A549 (cell line): ENCODE measurements around the gene NTN4. TPM values are rescaled to one million over a fixed set of nuclear protein-coding genes. Genes with fewer than 3 reads are reported as not detected.

Experiments
- ATAC-seq, 2 experiments: fragments of 200-7000 bp in 1 of 2; fragments of >200 bp in 1 of 2; cut with Nextera tagmentation in 1 of 2; cut with Tn5 transposase in 1 of 2; 3 replicates each; pipeline versions ENCODE4 v1.8.0 to v1.9.1; 2018 to 2020; ENCODE audit warnings: mild to moderate bottlenecking in 1 of 2, moderate library complexity in 1 of 2
- CTCF ChIA-PET: fragments of 300-600 bp; sonication (Branson Sonifier 250); formaldehyde crosslinking; extraction: SDS; loops from one replicate; lab custom pipeline; 2021; ENCODE audit warnings: antibody characterized with exemption, inconsistent platforms; lab: Yijun Ruan, JAX
- POLR2A ChIA-PET: fragments of 350-600 bp; formaldehyde crosslinking; extraction: SDS; loops from one replicate; lab custom pipeline; 2021; ENCODE audit warnings: antibody characterized with exemption, inconsistent platforms; lab: Yijun Ruan, JAX
- DNase-seq, 2 experiments: peaks; one replicate each; pipeline versions ENCODE4 v3.0.0 to v3.0.0-alpha.2; 2011 to 2016; ENCODE audit warnings: low read depth in 1 of 2, low spot score in 1 of 2
- FAIRE-seq: peaks from 2 replicates; lab custom pipeline; 2011; peaks lifted over from hg19 to GRCh38; lab: Jason Lieb, UNC
- H3K27ac ChIP-seq, 2 experiments: fragments of >200 bp; sonication (Bioruptor Twin); formaldehyde crosslinking; 3 replicates each; pipeline ENCODE4 v1.5.1; 2016 to 2017
- H3K4me1 ChIP-seq: fragments of >200 bp; sonication (Bioruptor Twin); formaldehyde crosslinking; 3 replicates; pipeline ENCODE4 v1.6.1; 2016
- H3K4me2 ChIP-seq: fragments of >200 bp; sonication (Bioruptor Twin); formaldehyde crosslinking; 3 replicates; pipeline ENCODE4 v1.6.1; 2016
- H3K4me3 ChIP-seq: fragments of >200 bp; sonication (Bioruptor Twin); formaldehyde crosslinking; 3 replicates; pipeline ENCODE4 v1.5.1; 2016
- H3K9me3 ChIP-seq: fragments of >200 bp; sonication (Bioruptor Twin); formaldehyde crosslinking; 3 replicates; pipeline ENCODE4 v1.6.1; 2016
- CEBPB ChIP-seq, 2 experiments: fragments of >200 bp in 1 of 2; sonication (Bioruptor Twin) in 1 of 2; formaldehyde crosslinking in 1 of 2; IDR thresholded peaks; 2 replicates each; pipeline ENCODE4 v1.6.1; 2012 to 2016
- CHD2 ChIP-seq: fragments of 150-350 bp; IDR thresholded peaks from 2 replicates; pipeline ENCODE4 v1.6.1; 2014; ENCODE audit warnings: low read length; ENCODE audit not compliant: partially characterized antibody
- EP300 ChIP-seq, 2 experiments: fragments of >200 bp; sonication (Bioruptor Twin); formaldehyde crosslinking; IDR thresholded peaks; 2 replicates in 1 of 2; 3 replicates in 1 of 2; pipeline ENCODE4 v1.6.1; 2016 to 2017
- FOSB ChIP-seq: fragments of 250-450 bp; sonication (Bioruptor Pico); IDR thresholded peaks from 2 replicates; pipeline ENCODE4 v1.5.0; 2020; ENCODE audit warnings: mild to moderate bottlenecking, moderate library complexity
- FOSL2 ChIP-seq, 2 experiments: fragments of 450-650 bp in 1 of 2; fragments of >200 bp in 1 of 2; sonication (Bioruptor Twin) in 1 of 2; formaldehyde crosslinking; IDR thresholded peaks; 2 replicates each; pipeline versions ENCODE4 v1.5.0 to v1.6.1; 2016 to 2020; ENCODE audit warnings: mild to moderate bottlenecking in 1 of 2, moderate library complexity in 1 of 2
- GATA3 ChIP-seq: IDR thresholded peaks from 2 replicates; pipeline ENCODE4 v1.6.1; 2012; ENCODE audit warnings: borderline replicate concordance
- HDAC2 ChIP-seq: fragments of 200-600 bp; sonication (generic); IDR thresholded peaks from 2 replicates; pipeline ENCODE4 v1.6.1; 2016
- HOXA7 ChIP-seq: fragments of 250-450 bp; sonication (Bioruptor Pico); IDR thresholded peaks from 2 replicates; pipeline ENCODE4 v1.5.0; 2020; ENCODE audit warnings: mild to moderate bottlenecking, moderate library complexity
- JUN ChIP-seq, 2 experiments: fragments of >200 bp; sonication (Bioruptor Twin); formaldehyde crosslinking; IDR thresholded peaks; 2 replicates in 1 of 2; 3 replicates in 1 of 2; pipeline ENCODE4 v1.6.1; 2016 to 2017
- JUNB ChIP-seq: fragments of >200 bp; sonication (Bioruptor Twin); formaldehyde crosslinking; IDR thresholded peaks from 2 replicates; pipeline ENCODE4 v1.6.1; 2016
- MAFK ChIP-seq: fragments of 450-650 bp; IDR thresholded peaks from 2 replicates; pipeline ENCODE4 v1.6.1; 2014; ENCODE audit not compliant: partially characterized antibody
- MAZ ChIP-seq: fragments of 150-350 bp; IDR thresholded peaks from 2 replicates; pipeline ENCODE4 v1.6.1; 2014; ENCODE audit warnings: antibody characterized with exemption, low read depth, low read length, borderline replicate concordance
- NFE2L2 ChIP-seq: fragments of 150-350 bp; conservative IDR thresholded peaks from 2 replicates; pipeline ENCODE4 v1.6.1; 2014; ENCODE audit warnings: low read length
- NR3C1 ChIP-seq: fragments of >200 bp; sonication (Bioruptor Twin); formaldehyde crosslinking; IDR thresholded peaks from 3 replicates; pipeline ENCODE4 v1.6.1; 2017
- POLR2AphosphoS2 ChIP-seq: conservative IDR thresholded peaks from 2 replicates; pipeline ENCODE4 v1.6.1; 2012; ENCODE audit warnings: low read length, improper control_type of control experiment, inconsistent platforms
- RARB ChIP-seq: fragments of 250-450 bp; sonication (Bioruptor Pico); IDR thresholded peaks from 2 replicates; pipeline ENCODE4 v1.8.0; 2021; ENCODE audit warnings: mild to moderate bottlenecking, moderate library complexity
- RFX5 ChIP-seq: fragments of 450-650 bp; IDR thresholded peaks from 2 replicates; pipeline ENCODE4 v1.7.1; 2014; ENCODE audit warnings: antibody characterized with exemption, mild to moderate bottlenecking, moderate library complexity
- TP53 ChIP-seq: fragments of 250-450 bp; sonication (Bioruptor Pico); IDR thresholded peaks from 2 replicates; pipeline ENCODE4 v1.5.0; 2021; ENCODE audit warnings: mild to moderate bottlenecking, moderate library complexity
- ZFP36 ChIP-seq: fragments of 450-650 bp; IDR thresholded peaks from 2 replicates; pipeline ENCODE4 v1.6.1; 2014; ENCODE audit warnings: borderline replicate concordance; ENCODE audit not compliant: partially characterized antibody
- WGBS: methylation state at CpG from one replicate; pipeline ENCODE4 v1.1.6; 2017; ENCODE audit errors: missing lambda C conversion rate; 5-methylcytosine and 5-hydroxymethylcytosine counted together
- polyA plus RNA-seq, 4 experiments: library from polyadenylated mRNA; depleted of rRNA in 3 of 4; stranded (reverse); fragments of >200 nt; fragmentation: RNase III in 1 of 4; extraction: RNeasy Plus Mini Kit Qiagen cat#74134 plus additional on column Dnase treatment in 1 of 4; gene quantifications; 2 replicates in 3 of 4; 3 replicates in 1 of 4; pipeline ENCODE4 v1.2.3, GENCODE V29; 2011 to 2017
- TF ChIP-seq, protein P1 (sequence below): IDR thresholded peaks from 2 replicates; pipeline ENCODE4 v1.6.1; 2012
- TF ChIP-seq, protein P2 (sequence below): fragments of >200 bp; sonication (Bioruptor Twin); formaldehyde crosslinking; IDR thresholded peaks from 3 replicates; pipeline ENCODE4 v1.6.1; 2016

Gene NTN4
- polyA plus RNA-seq, 2 of the 4 experiments (the other 2 are of a cell fraction): 37.3 to 132 TPM

DNA sequence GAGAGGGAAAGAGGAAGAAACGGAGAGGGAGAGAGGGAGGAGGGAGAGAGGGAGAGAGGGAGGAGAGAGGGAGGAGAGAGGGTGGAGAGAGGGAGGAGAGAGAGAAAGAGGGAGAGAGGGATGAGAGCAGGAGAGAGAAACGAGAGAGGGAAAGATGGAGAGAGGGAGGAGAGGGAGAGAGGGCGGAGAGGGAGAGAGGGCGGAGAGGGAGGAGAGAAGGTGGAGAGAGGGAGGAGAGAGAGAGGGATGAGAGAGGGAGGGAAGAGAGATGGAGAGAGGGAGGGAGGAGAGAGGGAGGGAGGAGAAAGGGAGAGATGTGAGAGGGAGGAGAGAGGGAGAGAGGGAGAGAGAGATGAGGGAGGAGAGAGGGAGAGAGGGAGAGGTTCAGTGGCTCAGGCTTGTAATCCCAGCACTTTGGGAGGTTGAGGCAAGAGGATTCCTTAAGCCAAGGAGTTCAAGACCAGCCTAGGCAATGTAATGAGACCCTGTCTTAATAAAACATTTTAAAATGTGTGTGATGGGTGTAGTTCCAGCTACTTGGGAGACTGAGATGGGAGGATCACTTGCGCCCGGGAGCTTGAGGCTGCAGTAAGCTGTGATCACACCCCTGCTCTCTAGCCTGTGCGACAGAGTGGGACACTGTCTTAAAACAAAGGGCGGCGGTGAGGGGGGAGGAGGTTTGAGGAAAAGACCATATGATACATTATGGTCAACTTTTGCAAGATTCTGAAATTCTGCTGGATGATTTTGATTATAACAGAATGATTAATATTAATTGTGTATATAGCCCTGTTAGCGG is 46.9 kb upstream of the NTN4 start:
- no peaks in the 10 kb centered on the region for H3K9me3 ChIP-seq
- ChIA-PET CTCF (interaction anchor here (0.8 to 1.6 kb wide), 2 partner anchors 11 to 21 kb away, joined by 3 to 9 read pairs; no protein-coding TSS in a partner anchor), POLR2A (interaction anchor here (1.1 to 1.5 kb wide), 2 partner anchors 32 to 48 kb away, joined by 3 to 12 read pairs; no protein-coding TSS in a partner anchor)
- FAIRE-seq (no peak), ATAC-seq (peak; percentile 76 to 82), DNase-seq (peak in 1 of 2 experiments; percentile 84)
- H3K4me1 ChIP-seq: peaks cover 43% of the 10 kb centered on the region
- H3K27ac ChIP-seq: peak overlapping the region; percentile 80 to 87
- TF ChIP-seq NFE2L2: no peak
- 0 out of 2 replicates have a peak, but pooled peaks have one; percentile 36 for TF ChIP-seq TP53 (CRISPR knock-in tag)
- TF ChIP-seq MAFK: no peak
- TF ChIP-seq RARB (CRISPR knock-in tag): no peak
- TF ChIP-seq MAZ: no peak
- TF ChIP-seq FOSB (CRISPR knock-in tag): 0 out of 2 replicates have a peak, but pooled peaks have one; percentile 49
- TF ChIP-seq RFX5: no peak
- 0 out of 5 replicates have a peak, but pooled peaks of 1 of the 2 experiments have one; percentile 33 for TF ChIP-seq JUN (IDR thresholded peaks at IDR 0.05)
- no peak for TF ChIP-seq HOXA7 (CRISPR knock-in tag)
- no peak for TF ChIP-seq POLR2AphosphoS2
- TF ChIP-seq, protein P1, sequence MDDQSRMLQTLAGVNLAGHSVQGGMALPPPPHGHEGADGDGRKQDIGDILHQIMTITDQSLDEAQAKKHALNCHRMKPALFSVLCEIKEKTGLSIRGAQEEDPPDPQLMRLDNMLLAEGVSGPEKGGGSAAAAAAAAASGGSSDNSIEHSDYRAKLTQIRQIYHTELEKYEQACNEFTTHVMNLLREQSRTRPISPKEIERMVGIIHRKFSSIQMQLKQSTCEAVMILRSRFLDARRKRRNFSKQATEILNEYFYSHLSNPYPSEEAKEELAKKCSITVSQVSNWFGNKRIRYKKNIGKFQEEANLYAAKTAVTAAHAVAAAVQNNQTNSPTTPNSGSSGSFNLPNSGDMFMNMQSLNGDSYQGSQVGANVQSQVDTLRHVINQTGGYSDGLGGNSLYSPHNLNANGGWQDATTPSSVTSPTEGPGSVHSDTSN: no peak
- peak overlapping the region; percentile 7 for H3K4me3 ChIP-seq
- peak overlapping the region; percentile 65 for H3K4me2 ChIP-seq
- 17% methylated on average over 10 of the region's 10 CpGs for WGBS

DNA sequence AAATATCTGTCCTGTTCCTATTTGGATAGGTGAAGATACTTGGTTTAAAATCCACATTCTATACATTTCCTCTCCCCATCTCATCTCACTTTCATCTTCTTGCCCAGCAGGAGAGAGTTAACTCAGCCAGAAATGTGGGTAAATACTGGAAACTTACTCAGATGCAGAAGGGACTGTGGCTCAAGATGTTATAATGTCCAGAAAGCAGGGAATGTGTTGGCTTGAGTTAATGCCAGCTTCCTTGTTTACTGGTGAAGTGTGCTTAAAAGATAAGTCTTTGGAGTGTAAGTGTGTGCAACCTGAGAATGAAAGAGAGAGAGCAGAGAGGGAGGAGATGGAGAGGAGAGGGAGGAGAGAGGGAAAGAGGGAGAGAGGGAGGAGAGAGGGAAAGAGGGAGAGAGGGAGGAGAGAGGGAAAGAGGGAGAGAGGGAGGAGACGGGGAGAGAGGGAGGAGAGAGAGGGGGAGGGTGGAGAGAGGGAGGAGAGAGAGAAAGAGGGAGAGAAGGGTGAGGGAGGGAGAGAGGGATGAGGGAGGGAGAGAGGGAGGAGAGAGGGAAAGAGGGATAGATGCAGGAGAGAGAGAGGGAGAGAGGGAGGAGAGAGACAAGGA is 46.2 kb upstream of the NTN4 start:
- peak overlapping the region; percentile 80 to 87 for H3K27ac ChIP-seq
- no peaks in the 10 kb centered on the region for H3K9me3 ChIP-seq
- FAIRE-seq (no peak), DNase-seq (peak; percentile 24 to 83), ATAC-seq (peak; percentile 70 to 82)
- 0% methylated on average over 1 of the region's 1 CpG for WGBS
- TF ChIP-seq JUN (IDR thresholded peaks at IDR 0.05) (peak in 1 of 2 experiments; percentile 39; a peak in 1 of 5 replicates), CHD2 (no peak)
- H3K4me2 ChIP-seq: peak overlapping the region; percentile 65
- CTCF ChIA-PET: no interaction called here
- H3K4me3 ChIP-seq: peak overlapping the region; percentile 7
- POLR2A ChIA-PET: no interaction called here
- peaks cover 43% of the 10 kb centered on the region for H3K4me1 ChIP-seq

DNA sequence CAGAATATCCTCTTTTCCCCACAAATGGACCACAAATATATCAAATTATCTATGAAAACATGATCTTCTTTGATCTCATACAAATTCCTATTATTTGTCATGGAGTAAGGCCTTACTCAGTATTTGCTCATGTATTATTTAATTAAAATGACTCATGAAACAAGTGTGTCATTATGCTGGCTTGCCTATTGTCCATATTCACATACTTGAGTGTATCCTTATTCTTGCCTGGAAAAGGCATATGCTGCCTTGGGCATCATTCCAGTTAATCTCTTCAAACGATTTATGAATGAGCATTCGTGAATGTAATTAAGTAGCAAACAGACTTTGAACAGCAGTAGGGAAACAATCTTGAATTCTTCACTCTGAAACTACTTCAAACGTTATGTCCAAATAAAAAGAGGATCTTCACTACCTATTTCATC is 45.6 kb upstream of the NTN4 start:
- ATAC-seq: peak; percentile 31 to 57; a peak in 3 of 6 replicates
- no peak for TF ChIP-seq NR3C1
- TF ChIP-seq JUNB: peak; percentile 84
- 0 out of 5 replicates have a peak, but pooled peaks of 1 of the 2 experiments have one; percentile 38 for TF ChIP-seq EP300 (IDR thresholded peaks at IDR 0.05)
- TF ChIP-seq FOSL2 (IDR thresholded peaks at IDR 0.05): peak; percentile 86
- peak; percentile 95 for TF ChIP-seq FOSL2 (CRISPR knock-in tag; IDR thresholded peaks at IDR 0.05)
- TF ChIP-seq GATA3: peak; percentile 83
- 0 out of 2 replicates have a peak, but pooled peaks have one; percentile 5 for TF ChIP-seq HDAC2
- TF ChIP-seq ZFP36: peak; percentile 40
- TF ChIP-seq, protein P2, sequence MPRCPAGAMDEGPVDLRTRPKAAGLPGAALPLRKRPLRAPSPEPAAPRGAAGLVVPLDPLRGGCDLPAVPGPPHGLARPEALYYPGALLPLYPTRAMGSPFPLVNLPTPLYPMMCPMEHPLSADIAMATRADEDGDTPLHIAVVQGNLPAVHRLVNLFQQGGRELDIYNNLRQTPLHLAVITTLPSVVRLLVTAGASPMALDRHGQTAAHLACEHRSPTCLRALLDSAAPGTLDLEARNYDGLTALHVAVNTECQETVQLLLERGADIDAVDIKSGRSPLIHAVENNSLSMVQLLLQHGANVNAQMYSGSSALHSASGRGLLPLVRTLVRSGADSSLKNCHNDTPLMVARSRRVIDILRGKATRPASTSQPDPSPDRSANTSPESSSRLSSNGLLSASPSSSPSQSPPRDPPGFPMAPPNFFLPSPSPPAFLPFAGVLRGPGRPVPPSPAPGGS: 0 out of 3 replicates have a peak, but pooled peaks have one; percentile 57
- no peak for TF ChIP-seq TP53 (CRISPR knock-in tag)
- TF ChIP-seq CEBPB (IDR thresholded peaks at IDR 0.05): peak; percentile 32 to 38; a peak in 1 of 4 replicates
- TF ChIP-seq, all 56 proteins: peak for 8
- Histone ChIP-seq H3K27ac (peak overlapping the region; percentile 80 to 87), H3K4me1 (peaks cover 43% of the 10 kb centered on the region), H3K9me3 (no peaks in the 10 kb centered on the region), H3K4me2 (peak overlapping the region; percentile 65), H3K4me3 (peak overlapping the region; percentile 7; the same call in 1 of the 3 replicates)
- DNase-seq: peak; percentile 43 to 77
- ChIA-PET CTCF (interaction anchor here (1.4 kb wide), 1 partner anchor 12 kb away, joined by 3 read pairs; no protein-coding TSS in a partner anchor), POLR2A (no interaction called here)
- 2% methylated on average over 3 of the region's 3 CpGs for WGBS
- FAIRE-seq: peak; percentile 88
